ENCODE results near the gene TSHZ2.

GRCh38 chr20:53330601-53331140, 358.5 kb downstream of the TSHZ2 start:
- TF ChIP-seq CTCF (IDR thresholded peaks at IDR 0.05) (no peak), EP300 (IDR thresholded peaks at IDR 0.05; ENCODE audit: low read depth) (no peak)
